Hematopoietic multipotent progenitor cell treated with erythropoietin and hydrocortisone succinate and interleukin-3 and kit ligand, for 15 days (in vitro differentiated cells): ENCODE measurements around the gene GALNTL6.

Experiments
- DNase-seq: peaks from one replicate; pipeline ENCODE4 v3.0.0-alpha.2; 2015; ENCODE audit warnings: low spot score

GALNTL6 gene

DNA sequence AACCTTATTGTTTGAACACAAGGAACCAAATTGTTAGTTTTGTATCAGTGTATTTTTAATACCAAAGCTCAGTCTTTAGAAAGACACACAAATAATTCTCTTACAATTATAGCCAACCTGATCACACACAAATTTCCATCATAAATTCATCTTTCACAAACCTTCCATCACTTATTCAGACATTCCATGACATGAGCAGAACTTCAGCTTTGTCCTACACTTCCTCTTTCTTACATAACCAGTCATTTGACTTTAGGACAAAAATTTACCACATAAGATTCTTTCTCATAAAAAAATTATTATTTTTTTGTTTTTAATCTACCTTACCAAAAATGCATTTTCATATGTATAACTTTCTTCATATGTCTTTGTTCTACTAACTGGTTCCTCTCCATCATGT lies 312.2 kb downstream of the GALNTL6 start:
- DNase-seq = no peak

GRCh38 chr4:172127168-172127567 lies 314.0 kb downstream of the GALNTL6 start:
- no peak for DNase-seq

- no peak for DNase-seq
These were observed 316.4 kb downstream of the GALNTL6 start for GRCh38 chr4:172129593-172129992.

DNA sequence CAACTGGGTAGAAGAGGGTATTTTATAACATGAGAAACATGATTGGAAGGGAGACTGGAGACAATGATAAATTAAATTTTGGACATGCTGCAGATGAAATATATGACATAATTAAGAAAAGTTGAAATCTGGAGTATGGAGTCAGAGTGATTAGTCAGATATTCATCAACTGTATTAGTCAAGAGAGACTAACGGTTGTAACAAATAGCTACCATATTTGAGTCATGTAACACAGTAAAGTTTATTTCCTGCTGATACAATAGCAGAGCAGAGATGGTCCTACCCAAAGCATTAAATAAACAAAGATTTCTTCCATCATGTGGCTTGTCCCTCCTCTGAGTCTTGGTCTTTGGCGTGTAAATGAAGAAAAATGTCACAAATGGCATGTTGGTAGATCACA lies 321.3 kb downstream of the GALNTL6 start:
- no peak for DNase-seq

DNA sequence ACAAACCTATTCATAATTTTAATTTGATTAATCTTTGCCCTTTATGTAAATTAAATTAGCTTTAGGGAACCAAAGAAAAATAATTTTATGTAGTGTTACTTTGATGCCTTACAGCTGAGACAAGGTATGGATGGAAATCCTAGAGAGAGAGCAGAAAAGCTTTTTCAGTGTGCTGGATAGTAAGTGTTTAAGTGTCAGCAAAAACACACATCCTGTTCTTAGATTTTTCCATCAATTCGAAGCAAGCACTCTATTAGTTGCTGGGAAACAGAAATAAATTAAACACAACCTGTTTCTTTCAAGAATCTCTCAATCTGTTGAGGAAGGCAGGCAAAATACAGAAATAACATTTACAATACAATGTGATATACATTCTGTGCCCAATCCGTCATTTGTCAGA lies 327.8 kb downstream of the GALNTL6 start:
- DNase-seq = no peak

GRCh38 chr4:172142281-172142741 lies 329.1 kb downstream of the GALNTL6 start:
- no peak for DNase-seq

- no peak for DNase-seq
These were observed 330.6 kb downstream of the GALNTL6 start for GRCh38 chr4:172143605-172144314.

DNA sequence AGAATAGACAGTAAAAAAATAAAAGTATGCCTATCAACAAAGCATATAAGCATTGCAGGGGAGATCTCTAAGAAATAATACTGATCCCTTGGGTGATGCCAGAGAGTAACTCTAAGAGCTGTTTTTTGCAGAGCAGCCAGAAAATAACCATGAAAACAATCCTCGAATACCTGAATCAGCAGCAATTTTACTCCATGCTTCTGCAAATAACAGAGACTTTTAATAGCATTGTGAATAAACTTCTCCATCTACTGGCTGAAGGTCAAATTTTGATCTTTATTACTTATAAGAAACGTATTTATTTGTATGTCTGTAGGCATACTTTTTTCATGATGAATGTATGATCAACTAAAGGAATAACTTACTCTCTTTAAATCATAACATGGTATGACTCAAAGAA lies 334.5 kb downstream of the GALNTL6 start:
- no peak for DNase-seq

- no peak for DNase-seq
These were observed 336.1 kb downstream of the GALNTL6 start for GRCh38 chr4:172149329-172149728.

DNA sequence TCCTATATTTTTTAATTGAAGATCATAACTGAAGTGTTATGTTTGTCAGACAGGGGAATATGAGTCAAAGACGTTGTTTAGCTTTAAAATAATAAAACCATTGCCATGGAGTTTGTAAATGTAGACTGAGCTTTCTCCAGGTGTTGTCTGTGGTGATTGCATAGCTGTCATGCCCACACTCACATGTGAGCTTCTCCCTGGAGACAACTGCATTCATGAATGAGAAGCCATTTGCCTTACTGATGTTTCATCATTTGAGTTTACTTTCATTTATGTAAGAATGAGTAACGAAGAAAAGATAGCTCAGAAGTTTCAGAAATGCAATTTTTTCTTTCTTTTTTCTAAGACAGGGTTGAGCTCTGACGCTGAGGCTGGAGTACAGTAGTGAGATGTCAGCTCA lies 339.1 kb downstream of the GALNTL6 start:
- no peak for DNase-seq

- DNase-seq = no peak
These were observed 340.5 kb downstream of the GALNTL6 start for GRCh38 chr4:172153719-172154118.

GRCh38 chr4:172155838-172156345 lies 342.7 kb downstream of the GALNTL6 start:
- DNase-seq = no peak

DNA sequence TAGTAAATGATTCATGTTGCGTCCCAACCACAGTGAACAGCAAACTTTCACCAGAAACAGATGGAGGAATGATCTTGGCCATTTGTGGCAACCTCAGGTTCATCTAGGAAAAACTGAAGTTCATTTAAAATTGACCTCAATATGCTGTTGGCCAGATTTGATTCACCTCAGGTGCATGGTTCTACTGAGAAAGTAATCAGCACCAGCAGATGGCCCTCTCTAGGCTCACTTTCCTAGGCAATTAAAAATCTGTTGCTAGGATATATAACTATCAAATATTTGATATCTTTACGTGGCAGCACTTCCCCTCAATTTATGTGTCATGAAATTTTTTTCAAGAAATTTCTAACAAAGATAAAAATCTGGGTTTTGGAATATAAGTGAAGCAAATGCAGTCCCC lies 344.7 kb downstream of the GALNTL6 start:
- DNase-seq = no peak

- no peak for DNase-seq
These were observed 350.0 kb downstream of the GALNTL6 start for GRCh38 chr4:172163215-172163614.

- DNase-seq = no peak
These were observed 355.7 kb downstream of the GALNTL6 start for GRCh38 chr4:172168888-172169287.

DNA sequence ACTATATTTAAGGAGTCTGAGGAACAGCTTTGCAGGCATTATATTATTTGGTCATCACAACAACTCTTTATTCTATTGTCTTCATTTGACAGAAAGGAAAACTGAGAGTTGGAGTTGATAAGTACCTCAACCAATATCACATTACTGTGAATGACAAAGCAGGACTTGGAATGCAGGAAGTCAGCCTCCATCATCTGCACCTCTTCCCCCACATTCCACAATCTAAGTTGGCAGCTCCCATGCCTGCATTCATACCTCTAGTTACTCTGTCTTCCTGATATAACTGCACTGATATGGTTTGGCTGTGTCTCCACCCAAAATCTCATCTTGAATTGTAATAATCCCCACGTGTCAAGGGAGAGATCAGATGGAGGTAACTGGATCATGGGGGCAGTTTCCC lies 356.7 kb downstream of the GALNTL6 start:
- DNase-seq = no peak

DNA sequence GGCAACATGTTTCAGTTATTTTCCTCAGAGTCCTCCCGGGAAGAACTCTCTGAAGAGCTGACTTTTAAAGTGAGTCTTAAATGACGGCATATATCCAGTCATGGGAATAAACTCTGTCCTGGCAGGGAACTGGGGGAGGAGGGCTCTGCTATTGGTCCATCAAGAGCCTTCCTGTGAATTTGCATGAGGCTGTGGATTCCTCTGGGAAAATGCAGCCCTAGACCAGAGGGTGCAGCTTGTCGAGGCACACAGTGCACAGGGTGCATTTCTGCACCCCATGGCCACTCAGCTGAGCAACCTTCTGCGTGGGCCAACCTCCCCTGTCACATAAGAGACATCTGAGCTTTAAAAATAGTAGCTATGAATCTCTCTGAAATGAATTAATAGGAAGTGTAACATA lies 360.0 kb downstream of the GALNTL6 start:
- no peak for DNase-seq

- DNase-seq = no peak
These were observed 364.2 kb downstream of the GALNTL6 start for GRCh38 chr4:172177382-172177781.

DNA sequence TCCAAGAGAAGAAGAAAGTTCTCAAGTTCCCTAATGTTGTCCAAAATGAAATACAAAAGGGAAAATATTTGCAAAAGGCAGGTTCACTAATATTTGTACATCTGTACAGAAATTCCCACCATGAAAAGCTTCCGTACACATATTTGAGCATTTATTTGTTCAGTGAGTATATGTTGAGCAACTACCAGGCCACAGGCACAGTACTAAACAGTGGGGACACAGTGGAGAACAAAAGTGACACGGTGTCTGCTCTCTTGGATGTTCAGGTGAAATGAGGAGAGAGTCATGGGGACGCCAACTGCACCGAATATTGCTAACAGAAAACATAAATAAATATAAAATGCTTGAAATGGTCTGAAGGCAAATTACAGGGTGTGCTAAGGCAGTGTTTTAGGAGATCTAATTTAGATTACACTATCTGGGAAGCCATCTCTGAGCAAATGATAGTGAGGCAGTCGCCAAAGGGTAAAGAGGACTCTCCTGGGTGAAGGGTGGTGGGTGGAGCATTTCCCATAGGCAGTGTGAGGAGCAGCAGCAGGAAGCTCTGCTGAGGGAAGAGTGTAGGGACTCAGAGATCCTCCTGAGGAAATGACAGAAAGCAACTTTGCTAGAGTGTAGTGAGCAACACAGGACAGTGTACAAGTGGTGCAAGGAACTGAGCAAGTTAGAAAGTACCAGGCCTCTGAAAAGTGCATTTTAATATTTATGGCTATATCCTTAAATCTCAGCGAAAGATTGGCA lies 375.2 kb downstream of the GALNTL6 start:
- DNase-seq = no peak

DNA sequence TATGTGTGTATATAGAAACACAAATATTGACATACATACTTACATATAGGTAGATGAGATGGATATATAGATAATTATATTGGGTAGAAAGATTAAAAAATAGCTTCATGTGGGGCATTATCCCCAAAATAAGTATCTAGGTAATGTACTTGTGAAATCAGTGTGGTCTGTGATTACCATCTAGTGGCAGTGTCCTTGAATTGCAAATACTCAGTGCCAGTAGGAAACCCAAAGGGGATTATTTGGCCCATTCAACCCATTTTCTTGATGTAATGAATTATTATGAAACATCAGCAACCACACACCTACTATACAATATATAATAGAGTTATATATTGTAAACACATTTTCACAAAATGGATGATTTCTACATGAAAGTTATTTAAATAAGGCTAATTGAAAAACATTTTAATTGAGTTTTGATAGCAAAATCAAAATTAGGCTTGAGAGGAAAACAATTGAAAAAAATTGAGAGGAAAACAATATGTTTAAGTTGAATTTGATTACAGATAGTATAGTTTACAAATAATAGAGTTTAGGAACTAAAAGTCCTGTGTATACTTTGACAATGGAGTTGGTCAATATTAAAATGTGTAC lies 389.4 kb downstream of the GALNTL6 start:
- DNase-seq = no peak

DNA sequence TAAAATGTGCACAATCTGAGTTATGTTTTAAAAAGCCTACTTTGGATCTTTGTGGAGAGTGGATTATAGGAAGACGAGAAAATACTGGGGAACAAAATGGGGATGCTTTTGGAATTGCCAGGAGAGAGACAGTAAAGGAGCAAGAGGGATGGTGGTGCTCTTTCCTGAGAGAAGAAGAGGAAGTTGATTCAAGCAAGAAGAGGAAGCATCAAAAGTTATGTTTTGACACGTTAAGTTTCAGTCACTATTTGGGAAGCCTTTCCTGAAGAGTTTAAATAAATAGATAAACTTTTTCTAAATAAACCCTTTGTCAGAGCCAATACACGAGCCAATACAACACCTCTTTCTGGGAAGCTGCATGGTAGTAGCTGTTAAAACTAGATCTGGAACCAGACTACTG lies 394.1 kb downstream of the GALNTL6 start:
- no peak for DNase-seq

DNA sequence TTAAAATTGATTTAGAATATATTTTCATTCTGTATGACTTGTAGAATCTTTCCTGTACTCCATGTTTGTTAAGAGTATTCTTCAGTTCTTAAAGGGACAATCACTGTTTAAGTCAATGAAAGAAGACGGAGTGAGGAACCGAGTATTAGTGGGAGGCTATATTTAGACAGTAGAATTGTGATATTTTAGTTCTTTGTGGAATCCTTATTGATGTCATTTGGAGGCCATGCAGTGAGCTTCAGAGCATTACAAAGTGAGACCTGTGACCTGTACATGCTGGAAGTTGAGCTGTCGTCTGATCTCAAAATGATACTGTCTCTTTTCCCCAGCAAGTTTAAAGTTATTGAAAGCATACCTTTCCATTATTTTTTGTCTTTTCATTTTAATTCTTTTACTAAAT lies 394.7 kb downstream of the GALNTL6 start:
- DNase-seq = no peak

- DNase-seq = no peak
These were observed 407.5 kb downstream of the GALNTL6 start for GRCh38 chr4:172220679-172221078.
